Measurements from ENCODE around the gene BZW1. TPM values are rescaled to one million over a fixed set of nuclear protein-coding genes. Genes with fewer than 3 reads are reported as not detected.

Gene BZW1
- polyA plus RNA-seq, 1 of the 3 experiments (the other 2 are of a cell fraction): 131 TPM

GRCh38 chr2:200784215-200784614 lies 27.5 kb upstream of the BZW1 start:
- H3K4me1 ChIP-seq (ENCODE audit: control insufficient read depth in 1 of 2, insufficient read depth in 2 of 2, low read depth in 1 of 2, low read length in 1 of 2): peaks cover 0 to 15% of the 10 kb centered on the region in 2 experiments; a peak in 3 of 4 replicates
- peaks cover 36% of the 10 kb centered on the region for H3F3A ChIP-seq (replicated peaks; ENCODE audit: insufficient read depth)
- no peak overlapping the region for H3K4me2 ChIP-seq
- H3K27me3 ChIP-seq (ENCODE audit: insufficient read depth): no peaks in the 10 kb centered on the region
- H3K36me3 ChIP-seq (replicated peaks in 1 of 2; ENCODE audit: control insufficient read depth in 1 of 2, insufficient read depth in 2 of 2, low read length in 1 of 2): no peaks in the 10 kb centered on the region
- no peak overlapping the region for H3K27ac ChIP-seq (ENCODE audit: low read depth in 2 of 2, low read length in 1 of 2)
- no peaks in the 10 kb centered on the region for H3K9me3 ChIP-seq
- H3K79me2 ChIP-seq (ENCODE audit: insufficient read depth): no peaks in the 10 kb centered on the region
- TF ChIP-seq RCOR1 (IDR thresholded peaks at IDR 0.05; ENCODE audit: low read length): no peak
- TF ChIP-seq TCF12 (IDR thresholded peaks at IDR 0.05): peak; percentile 25; the same call in 1 of the 2 replicates
- no peak for DNase-seq
- POLR2A ChIA-PET: no interaction called here
- no peak overlapping the region for H3K4me3 ChIP-seq (ENCODE audit: low read depth in 2 of 2, low read length in 1 of 2)
- H2AFZ ChIP-seq (ENCODE audit: low read depth): peak overlapping the region; percentile 68; the same call in 1 of the 2 replicates
- no peak overlapping the region for H3K9ac ChIP-seq
- no peaks in the 10 kb centered on the region for H3K9me2 ChIP-seq
- CTCF ChIA-PET: interaction anchor here (1.4 kb wide), 1 partner anchor 71 kb away, joined by 3 read pairs; no protein-coding TSS in a partner anchor
- H4K20me1 ChIP-seq (ENCODE audit: insufficient read depth): no peaks in the 10 kb centered on the region

GRCh38 chr2:200786423-200786822 lies 25.3 kb upstream of the BZW1 start:
- Histone ChIP-seq H2AFZ (ENCODE audit: low read depth) (peak overlapping the region; percentile 56; the same call in 1 of the 2 replicates), H3K27ac (ENCODE audit: low read depth in 2 of 2, low read length in 1 of 2) (peak overlapping the region; percentile 61 to 99; a peak in 3 of 4 replicates)
- CTCF ChIA-PET: no interaction called here

GRCh38 chr2:200786826-200787225 lies 24.9 kb upstream of the BZW1 start:
- peak overlapping the region; percentile 64 for H2AFZ ChIP-seq (ENCODE audit: low read depth)
- H3K4me1 ChIP-seq (ENCODE audit: control insufficient read depth in 1 of 2, insufficient read depth in 2 of 2, low read depth in 1 of 2, low read length in 1 of 2): peaks cover 0 to 14% of the 10 kb centered on the region in 2 experiments; a peak in 3 of 4 replicates
- no peaks in the 10 kb centered on the region for H3K36me3 ChIP-seq (replicated peaks in 1 of 2; ENCODE audit: control insufficient read depth in 1 of 2, insufficient read depth in 2 of 2, low read length in 1 of 2)
- H3K27me3 ChIP-seq (ENCODE audit: insufficient read depth): no peaks in the 10 kb centered on the region
- H3K79me2 ChIP-seq (ENCODE audit: insufficient read depth): no peaks in the 10 kb centered on the region
- H3K9me3 ChIP-seq: no peaks in the 10 kb centered on the region
- peak overlapping the region; percentile 69 for H3K9ac ChIP-seq
- DNase-seq: no peak
- TF ChIP-seq JUND (IDR thresholded peaks at IDR 0.05) (0 out of 2 replicates have a peak, but pooled peaks have one; percentile 8), RFX5 (IDR thresholded peaks at IDR 0.05; ENCODE audit: low read length) (no peak), YY1 (IDR thresholded peaks at IDR 0.05; ENCODE audit: low read depth) (peak; percentile 50; the same call in 1 of the 2 replicates)
- peak overlapping the region; percentile 67 for H3K4me2 ChIP-seq
- H3K27ac ChIP-seq (ENCODE audit: low read depth in 2 of 2, low read length in 1 of 2): peak overlapping the region; percentile 71 to 99; a peak in 3 of 4 replicates
- H3K9me2 ChIP-seq: no peaks in the 10 kb centered on the region
- ChIA-PET POLR2A (no interaction called here), CTCF (no interaction called here)
- H3K4me3 ChIP-seq (ENCODE audit: low read depth in 2 of 2, low read length in 1 of 2): peak overlapping the region in 1 of 2 experiments; percentile 37; a peak in 1 of 4 replicates
- H3F3A ChIP-seq (replicated peaks; ENCODE audit: insufficient read depth): peaks cover 36% of the 10 kb centered on the region
- 4% methylated on average over 3 of the region's 3 CpGs for WGBS (ENCODE audit: low lambda C conversion rate)
- no peaks in the 10 kb centered on the region for H4K20me1 ChIP-seq (ENCODE audit: insufficient read depth)

More at GRCh38 chr2:200786423-200786822, 25.3 kb upstream of the BZW1 start:
- peak overlapping the region; percentile 69; the same call in 1 of the 2 replicates for H3K9ac ChIP-seq
- no peaks in the 10 kb centered on the region for H3K27me3 ChIP-seq (ENCODE audit: insufficient read depth)
- H3K9me2 ChIP-seq: no peaks in the 10 kb centered on the region
- H3K36me3 ChIP-seq (replicated peaks in 1 of 2; ENCODE audit: control insufficient read depth in 1 of 2, insufficient read depth in 2 of 2, low read length in 1 of 2): no peaks in the 10 kb centered on the region
- no peaks in the 10 kb centered on the region for H4K20me1 ChIP-seq (ENCODE audit: insufficient read depth)
- POLR2A ChIA-PET: no interaction called here
- no peaks in the 10 kb centered on the region for H3K9me3 ChIP-seq
- H3F3A ChIP-seq (replicated peaks; ENCODE audit: insufficient read depth): peaks cover 36% of the 10 kb centered on the region
- peaks cover 0 to 14% of the 10 kb centered on the region in 2 experiments; a peak in 3 of 4 replicates for H3K4me1 ChIP-seq (ENCODE audit: control insufficient read depth in 1 of 2, insufficient read depth in 2 of 2, low read depth in 1 of 2, low read length in 1 of 2)
- H3K4me2 ChIP-seq: peak overlapping the region; percentile 67
- WGBS (ENCODE audit: low lambda C conversion rate): 43% methylated on average over 2 of the region's 2 CpGs
- H3K79me2 ChIP-seq (ENCODE audit: insufficient read depth): no peaks in the 10 kb centered on the region
- DNase-seq: no peak
- TF ChIP-seq YY1 (IDR thresholded peaks at IDR 0.05; ENCODE audit: low read depth) (no peak), ELF1 (IDR thresholded peaks at IDR 0.05) (no peak), JUND (IDR thresholded peaks at IDR 0.05) (0 out of 2 replicates have a peak, but pooled peaks have one; percentile 10), MXI1 (IDR thresholded peaks at IDR 0.05; ENCODE audit: low read depth, low read length) (no peak), POLR2AphosphoS5 (IDR thresholded peaks at IDR 0.05; ENCODE audit: low read depth, low read length) (no peak), ZBTB33 (IDR thresholded peaks at IDR 0.05; ENCODE audit: borderline replicate concordance, low read depth) (no peak), TCF12 (IDR thresholded peaks at IDR 0.05) (no peak)
- 0 out of 4 replicates have a peak overlapping the region, but pooled peaks of 1 of the 2 experiments have one; percentile 37 for H3K4me3 ChIP-seq (ENCODE audit: low read depth in 2 of 2, low read length in 1 of 2)
